ENCODE results near the gene KCND1.

The KCND1 gene

GRCh38 chrX:49002091-49002935, 30.7 kb upstream of the KCND1 start, which contains the start of gene GRIPAP1 (continued):
- TF ChIP-seq EGR2 (tag by site-specific recombination; IDR thresholded peaks at IDR 0.05; ENCODE audit: low read depth), result no peak
- TF ChIP-seq GLIS1 (tag by site-specific recombination; IDR thresholded peaks at IDR 0.05), result peak; percentile 56
- no peak for TF ChIP-seq ELK4 (IDR thresholded peaks at IDR 0.05; ENCODE audit: borderline replicate concordance, low read depth, low read length)
- TF ChIP-seq ZNF596 (tag by site-specific recombination; IDR thresholded peaks at IDR 0.05), result no peak
- TF ChIP-seq ZNF354C (tag by site-specific recombination; IDR thresholded peaks at IDR 0.05; ENCODE audit: borderline replicate concordance, low read depth), result no peak
- no peak for TF ChIP-seq ZBTB10 (tag by site-specific recombination; IDR thresholded peaks at IDR 0.05)
- no peak for TF ChIP-seq ZFP41 (tag by site-specific recombination; IDR thresholded peaks at IDR 0.05; ENCODE audit: borderline replicate concordance)
- TF ChIP-seq BCL6B (tag by site-specific recombination; IDR thresholded peaks at IDR 0.05), result no peak
- no peak for TF ChIP-seq TRIM28 (IDR thresholded peaks at IDR 0.05; ENCODE audit: borderline replicate concordance, low read length)
- peak; percentile 91 for TF ChIP-seq YY1 (tag by site-specific recombination; IDR thresholded peaks at IDR 0.05)
- no peak; the same call in 1 of the 2 replicates for TF ChIP-seq ZNF324 (tag by site-specific recombination; IDR thresholded peaks at IDR 0.05)
- no peak for TF ChIP-seq ZBTB20 (tag by site-specific recombination; IDR thresholded peaks at IDR 0.05)
- no peak for TF ChIP-seq SETDB1 (IDR thresholded peaks at IDR 0.05; ENCODE audit: insufficient read length, low read length)
- no peak for TF ChIP-seq ZNF837 (tag by site-specific recombination; IDR thresholded peaks at IDR 0.05)
- TF ChIP-seq ZBTB21 (tag by site-specific recombination; IDR thresholded peaks at IDR 0.05), result no peak
- TF ChIP-seq ZNF335 (tag by site-specific recombination; conservative IDR thresholded peaks at IDR 0.05), result peak; percentile 72
- TF ChIP-seq ZNF580 (tag by site-specific recombination; IDR thresholded peaks at IDR 0.05), result peak; percentile 89
- TF ChIP-seq BCL11B (tag by site-specific recombination; IDR thresholded peaks at IDR 0.05; ENCODE audit: low read depth), result no peak
- TF ChIP-seq ZNF585B (tag by site-specific recombination; IDR thresholded peaks at IDR 0.05), result no peak
- no peak for TF ChIP-seq ZNF398 (tag by site-specific recombination; IDR thresholded peaks at IDR 0.05)
- TF ChIP-seq ZIC2 (tag by site-specific recombination; IDR thresholded peaks at IDR 0.05), result peak; percentile 43; the same call in 1 of the 2 replicates
- TF ChIP-seq ZNF473 (tag by site-specific recombination; IDR thresholded peaks at IDR 0.05), result no peak
- TF ChIP-seq ZNF146 (tag by site-specific recombination; IDR thresholded peaks at IDR 0.05), result no peak
- no peak for TF ChIP-seq ZNF747 (tag by site-specific recombination; IDR thresholded peaks at IDR 0.05)
- TF ChIP-seq ZNF670 (tag by site-specific recombination; IDR thresholded peaks at IDR 0.05; ENCODE audit: low read depth), result no peak
- TF ChIP-seq ZNF692 (tag by site-specific recombination; IDR thresholded peaks at IDR 0.05), result 0 out of 2 replicates have a peak, but pooled peaks have one; percentile 39
- TF ChIP-seq ZNF121 (tag by site-specific recombination; IDR thresholded peaks at IDR 0.05), result no peak
- no peak for TF ChIP-seq ZBTB48 (tag by site-specific recombination; IDR thresholded peaks at IDR 0.05)
- TF ChIP-seq ZNF140 (tag by site-specific recombination; IDR thresholded peaks at IDR 0.05), result no peak
- peak; percentile 21; the same call in 1 of the 2 replicates for TF ChIP-seq FEZF1 (tag by site-specific recombination; IDR thresholded peaks at IDR 0.05)
- TF ChIP-seq ZBTB6 (tag by site-specific recombination; IDR thresholded peaks at IDR 0.05), result no peak

Measured in HEK293 (cell line).